ENCODE results near the gene LMCD1.

- TF ChIP-seq RAD21 (IDR thresholded peaks at IDR 0.05; ENCODE audit: low read depth), result no peak
- TF ChIP-seq REST (IDR thresholded peaks at IDR 0.05; ENCODE audit: low read depth), result no peak
- TF ChIP-seq EP300 (IDR thresholded peaks at IDR 0.05; ENCODE audit: borderline replicate concordance), result no peak
- TF ChIP-seq TAF1 (IDR thresholded peaks at IDR 0.05; ENCODE audit: low read depth), result no peak
- no peak for TF ChIP-seq FOXM1 (IDR thresholded peaks at IDR 0.05; ENCODE audit: borderline replicate concordance, low read depth)
- no peak for TF ChIP-seq MAX (IDR thresholded peaks at IDR 0.05)
- TF ChIP-seq USF1 (IDR thresholded peaks at IDR 0.05), result no peak
- no peak for TF ChIP-seq NFIC (IDR thresholded peaks at IDR 0.05)
- TF ChIP-seq ZBTB7A (IDR thresholded peaks at IDR 0.05; ENCODE audit: low read depth), result no peak
These were observed 73.2 kb downstream of the LMCD1 start for GRCh38 chr3:8574670-8575322.

Measured in Ishikawa (cell line).